Memory B cell (primary cell): Measurements from ENCODE around the gene TMEM39A.

ENCODE experiments used
- ATAC-seq: fragments of 150-1000 bp; cut with Tn5 transposase; 2 replicates; pipeline ENCODE4 v1.10.0; 2021; ENCODE audit warnings: low read depth, mild to moderate bottlenecking, moderate library complexity
- DNase-seq, 2 donors: peaks; one replicate each; pipeline ENCODE4 v3.0.0; 2022; ENCODE audit warnings: low spot score in 2 of 2
- H3K27ac Mint-ChIP-seq: one replicate; pipeline ENCODE4 v1.8.0; 2022; ENCODE audit warnings: mild to moderate bottlenecking, moderate library complexity, mixed read lengths
- H3K27me3 Mint-ChIP-seq: one replicate; pipeline ENCODE4 v1.8.0; 2022; ENCODE audit warnings: mixed read lengths
- H3K36me3 Mint-ChIP-seq: one replicate; pipeline ENCODE4 v1.8.0; 2022; ENCODE audit warnings: mild to moderate bottlenecking, mixed read lengths
- H3K4me1 Mint-ChIP-seq: one replicate; pipeline ENCODE4 v1.8.0; 2022; ENCODE audit warnings: mixed read lengths
- H3K4me3 Mint-ChIP-seq: one replicate; pipeline ENCODE4 v1.8.0; 2022; ENCODE audit warnings: mild to moderate bottlenecking, moderate library complexity, mixed read lengths
- H3K9me3 Mint-ChIP-seq: one replicate; pipeline ENCODE4 v1.8.0; 2022; ENCODE audit warnings: mixed read lengths

TMEM39A gene, protein sequence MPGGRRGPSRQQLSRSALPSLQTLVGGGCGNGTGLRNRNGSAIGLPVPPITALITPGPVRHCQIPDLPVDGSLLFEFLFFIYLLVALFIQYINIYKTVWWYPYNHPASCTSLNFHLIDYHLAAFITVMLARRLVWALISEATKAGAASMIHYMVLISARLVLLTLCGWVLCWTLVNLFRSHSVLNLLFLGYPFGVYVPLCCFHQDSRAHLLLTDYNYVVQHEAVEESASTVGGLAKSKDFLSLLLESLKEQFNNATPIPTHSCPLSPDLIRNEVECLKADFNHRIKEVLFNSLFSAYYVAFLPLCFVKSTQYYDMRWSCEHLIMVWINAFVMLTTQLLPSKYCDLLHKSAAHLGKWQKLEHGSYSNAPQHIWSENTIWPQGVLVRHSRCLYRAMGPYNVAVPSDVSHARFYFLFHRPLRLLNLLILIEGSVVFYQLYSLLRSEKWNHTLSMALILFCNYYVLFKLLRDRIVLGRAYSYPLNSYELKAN

DNA sequence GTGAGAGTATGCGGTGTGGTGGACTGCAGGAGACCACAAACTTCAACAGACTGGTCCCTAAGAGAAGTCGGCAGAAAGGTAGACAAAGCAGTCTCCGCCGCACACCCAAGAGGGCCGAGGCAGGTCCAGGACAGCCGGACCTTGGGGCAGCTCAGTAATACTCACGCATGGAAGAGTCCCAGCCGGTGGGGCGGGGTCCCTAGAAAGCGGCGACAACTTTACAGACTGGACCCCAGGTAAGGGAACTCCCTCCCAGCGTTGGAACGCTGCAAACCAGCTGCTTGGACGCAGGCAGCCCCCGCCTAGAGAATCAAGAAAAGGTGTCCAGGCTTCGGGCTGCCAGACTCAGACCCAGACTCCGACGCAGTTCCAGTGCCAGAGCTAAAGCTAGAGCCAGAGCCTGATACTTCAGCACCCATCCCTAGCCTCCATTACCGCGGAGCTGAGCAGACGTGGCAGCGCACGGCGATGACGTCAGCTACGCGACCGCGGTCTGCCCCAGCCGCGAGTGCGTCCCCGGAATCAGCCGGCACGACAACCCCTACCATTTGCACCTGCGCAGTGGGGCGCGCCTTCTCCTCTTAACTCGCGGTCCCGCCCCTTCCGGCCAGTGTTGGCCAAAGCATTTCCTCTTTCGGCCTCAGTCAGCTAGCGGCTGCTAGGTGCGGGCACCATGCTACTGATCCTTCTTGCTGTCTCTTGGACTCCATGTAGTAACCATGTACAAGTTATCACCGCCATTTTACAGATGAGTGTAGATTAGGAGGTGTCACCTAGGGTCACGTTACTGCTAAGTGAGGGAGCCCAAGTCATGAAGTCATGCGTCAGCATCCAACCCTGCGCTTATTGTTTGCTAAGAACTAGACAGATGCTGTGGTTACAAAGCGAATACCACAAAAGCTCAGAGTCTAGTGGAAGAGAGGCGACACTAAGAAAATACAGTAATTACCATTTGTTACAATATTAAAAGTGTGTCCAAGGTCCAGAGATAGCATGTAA lies at the start of gene TMEM39A:
TSS of gene TMEM39A (minus strand) at position 445 of the 999 bp plus-strand sequence. CDS start 1,541 bp downstream, outside the sequence.
- H3K4me1 Mint-ChIP-seq = peaks cover 18% of the 10 kb centered on the region

GRCh38 chr3:119510690-119511089 lies 47.3 kb upstream of the TMEM39A start:
- Mint-ChIP-seq H3K4me1 (peaks cover 13% of the 10 kb centered on the region), H3K27me3 (no peaks in the 10 kb centered on the region), H3K27ac (no peak overlapping the region), H3K9me3 (no peaks in the 10 kb centered on the region), H3K36me3 (peaks cover 33% of the 10 kb centered on the region), H3K4me3 (no peak overlapping the region)
- ATAC-seq (no peak), DNase-seq (no peak)

More for the DNA sequence above, at the start of gene TMEM39A:
- peak; percentile 82 for ATAC-seq
- Mint-ChIP-seq H3K27me3 (no peaks in the 10 kb centered on the region), H3K9me3 (peaks cover 1% of the 10 kb centered on the region), H3K36me3 (peaks cover 9% of the 10 kb centered on the region), H3K27ac (peak within 1 kb of the TSS; percentile 100), H3K4me3 (peak within 1 kb of the TSS; percentile 93)
- DNase-seq = peak; percentile 99

GRCh38 chr3:119508172-119508845 lies 44.9 kb upstream of the TMEM39A start:
- ATAC-seq = no peak
- no peak for DNase-seq
- H3K27ac Mint-ChIP-seq = peak overlapping the region; percentile 24
- peaks cover 14% of the 10 kb centered on the region for H3K4me1 Mint-ChIP-seq
- H3K27me3 Mint-ChIP-seq = no peaks in the 10 kb centered on the region
- no peak overlapping the region for H3K4me3 Mint-ChIP-seq
- peaks cover 30% of the 10 kb centered on the region for H3K36me3 Mint-ChIP-seq
- no peaks in the 10 kb centered on the region for H3K9me3 Mint-ChIP-seq

GRCh38 chr3:119507404-119507803 lies 44.0 kb upstream of the TMEM39A start:
- Mint-ChIP-seq H3K36me3 (peaks cover 28% of the 10 kb centered on the region), H3K4me3 (no peak overlapping the region), H3K9me3 (no peaks in the 10 kb centered on the region), H3K4me1 (peaks cover 16% of the 10 kb centered on the region), H3K27ac (no peak overlapping the region), H3K27me3 (no peaks in the 10 kb centered on the region)
- DNase-seq (no peak), ATAC-seq (no peak)

DNA sequence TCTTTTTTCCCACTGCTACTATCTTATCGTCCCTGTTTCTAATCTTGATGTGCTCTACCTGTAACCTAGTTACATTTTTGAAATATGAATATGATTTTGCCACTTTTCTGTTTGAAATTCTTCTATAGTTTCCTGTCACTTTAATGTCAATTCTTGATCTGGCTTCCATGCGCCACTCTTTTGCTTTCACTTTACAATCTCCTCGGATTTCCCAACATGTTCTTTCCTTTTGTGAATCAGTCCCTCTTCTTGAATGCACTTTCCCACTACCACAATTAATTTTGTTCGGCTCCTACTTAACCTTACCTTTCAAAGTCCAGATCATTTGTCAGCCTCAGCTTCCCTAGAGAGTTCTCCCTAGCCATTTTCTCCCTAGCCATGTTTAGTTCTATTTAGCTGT lies 43.2 kb upstream of the TMEM39A start:
- DNase-seq (no peak), ATAC-seq (no peak)
- Mint-ChIP-seq H3K4me3 (no peak overlapping the region), H3K27ac (peak overlapping the region; percentile 83), H3K9me3 (no peaks in the 10 kb centered on the region), H3K4me1 (peaks cover 18% of the 10 kb centered on the region), H3K27me3 (no peaks in the 10 kb centered on the region), H3K36me3 (peaks cover 28% of the 10 kb centered on the region)

DNA sequence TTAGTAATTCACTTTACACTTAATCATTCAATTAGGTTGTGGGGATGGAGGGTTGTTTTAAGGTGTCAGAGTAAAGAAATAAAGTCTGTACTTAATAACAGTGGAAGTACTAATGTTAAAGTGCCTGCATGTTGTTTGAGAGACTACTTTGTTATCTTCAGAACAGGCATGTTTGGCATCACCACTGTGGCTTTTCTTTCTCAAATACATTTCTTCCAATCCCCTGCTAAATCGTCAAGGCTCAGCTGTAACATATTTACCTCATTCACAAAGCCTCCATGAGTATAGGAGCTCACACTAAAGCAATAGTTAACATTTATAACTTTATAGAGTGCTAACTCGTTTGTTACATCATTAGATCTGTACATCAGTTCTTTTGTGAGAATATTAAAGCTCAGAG lies 37.5 kb upstream of the TMEM39A start:
- Mint-ChIP-seq H3K27ac (no peak overlapping the region), H3K4me1 (peaks cover 21% of the 10 kb centered on the region), H3K4me3 (no peak overlapping the region), H3K27me3 (no peaks in the 10 kb centered on the region), H3K36me3 (peaks cover 10% of the 10 kb centered on the region), H3K9me3 (no peaks in the 10 kb centered on the region)
- ATAC-seq = no peak
- DNase-seq = no peak

GRCh38 chr3:119500265-119500664 lies 36.9 kb upstream of the TMEM39A start:
- Mint-ChIP-seq H3K36me3 (peaks cover 10% of the 10 kb centered on the region), H3K9me3 (no peaks in the 10 kb centered on the region), H3K4me1 (peaks cover 21% of the 10 kb centered on the region), H3K27ac (no peak overlapping the region), H3K27me3 (no peaks in the 10 kb centered on the region), H3K4me3 (peak overlapping the region; percentile 16)
- ATAC-seq (no peak), DNase-seq (no peak)

DNA sequence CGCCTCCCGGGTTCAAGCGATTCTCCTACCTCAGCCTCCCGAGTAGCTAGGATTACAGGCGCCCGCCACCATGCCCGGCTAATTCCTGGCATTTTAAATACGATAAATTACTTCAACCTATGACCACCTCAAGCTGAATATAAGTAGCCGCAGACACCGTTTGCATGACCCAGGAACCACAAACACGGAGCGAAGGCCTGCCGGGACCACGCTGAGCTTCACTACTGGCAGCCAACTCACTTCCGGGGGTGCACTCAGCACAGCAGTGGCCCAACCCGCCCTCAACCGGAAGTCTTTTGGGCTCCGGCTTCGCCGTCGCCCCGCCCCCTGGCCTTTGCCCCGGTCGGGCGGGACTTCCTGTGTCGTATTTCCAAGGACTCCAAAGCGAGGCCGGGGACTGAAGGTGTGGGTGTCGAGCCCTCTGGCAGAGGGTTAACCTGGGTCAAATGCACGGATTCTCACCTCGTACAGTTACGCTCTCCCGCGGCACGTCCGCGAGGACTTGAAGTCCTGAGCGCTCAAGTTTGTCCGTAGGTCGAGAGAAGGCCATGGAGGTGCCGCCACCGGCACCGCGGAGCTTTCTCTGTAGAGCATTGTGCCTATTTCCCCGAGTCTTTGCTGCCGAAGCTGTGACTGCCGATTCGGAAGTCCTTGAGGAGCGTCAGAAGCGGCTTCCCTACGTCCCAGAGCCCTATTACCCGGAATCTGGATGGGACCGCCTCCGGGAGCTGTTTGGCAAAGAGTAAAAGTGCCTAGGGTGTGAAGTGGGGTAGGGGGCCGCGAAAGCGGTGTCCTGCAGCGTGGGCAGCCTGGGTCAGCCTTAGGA lies 35.0 kb upstream of the TMEM39A start, which contains the start of gene TIMMDC1:
TSS of gene TIMMDC1 (plus strand) at position 362 of the 826 bp plus-strand sequence. CDS start at position 549, 187 bp downstream.
- H3K4me3 Mint-ChIP-seq = peak within 1 kb of the TSS; percentile 99
- ATAC-seq (peak; percentile 98), DNase-seq (peak; percentile 92 to 96)
- peaks cover 19% of the 10 kb centered on the region for H3K4me1 Mint-ChIP-seq
- peaks cover 4% of the 10 kb centered on the region for H3K36me3 Mint-ChIP-seq
- H3K9me3 Mint-ChIP-seq = no peaks in the 10 kb centered on the region
- peak within 1 kb of the TSS; percentile 98 for H3K27ac Mint-ChIP-seq
- H3K27me3 Mint-ChIP-seq = no peaks in the 10 kb centered on the region

DNA sequence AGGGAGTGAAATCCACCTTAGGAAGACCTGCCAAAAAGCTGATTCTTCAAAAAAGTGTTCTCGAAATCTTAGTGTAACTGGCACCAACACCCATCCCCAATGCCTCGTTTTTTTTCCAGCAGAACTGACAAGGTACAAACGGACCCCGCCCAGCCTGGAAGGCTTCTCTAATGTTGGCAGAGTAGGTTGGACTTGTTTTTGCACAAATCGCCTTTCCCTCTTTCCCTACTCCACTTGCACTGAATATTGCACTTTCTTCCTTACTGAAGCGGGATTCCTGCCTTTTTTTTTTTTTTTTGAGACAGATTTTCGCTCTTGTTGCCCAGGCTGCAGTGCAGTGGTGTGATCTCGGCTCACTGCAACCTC lies 34.4 kb upstream of the TMEM39A start:
- Mint-ChIP-seq H3K4me3 (peak overlapping the region; percentile 99), H3K36me3 (peaks cover 4% of the 10 kb centered on the region), H3K27ac (peak overlapping the region; percentile 98), H3K4me1 (peaks cover 19% of the 10 kb centered on the region), H3K27me3 (no peaks in the 10 kb centered on the region), H3K9me3 (no peaks in the 10 kb centered on the region)
- DNase-seq = no peak
- ATAC-seq = no peak

DNA sequence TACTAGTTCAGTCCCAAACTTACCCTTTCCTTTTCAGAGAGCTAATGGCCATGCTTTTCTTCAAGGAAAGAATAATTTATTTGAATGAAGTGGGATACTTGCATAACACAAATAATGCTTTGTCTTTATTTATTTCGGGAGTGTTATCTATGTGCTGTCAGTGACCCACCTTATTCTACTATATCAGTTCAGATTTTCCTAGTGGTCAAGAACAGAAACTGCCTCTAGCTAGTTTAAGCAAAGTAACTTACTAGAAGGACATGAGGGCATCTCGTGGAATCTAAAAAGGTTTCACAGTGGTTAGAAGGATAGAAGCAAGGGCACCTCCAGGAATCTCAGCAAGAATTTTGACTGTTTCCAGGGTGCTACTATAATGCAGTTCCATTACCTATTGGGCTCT lies 31.2 kb upstream of the TMEM39A start:
- Mint-ChIP-seq H3K4me1 (peaks cover 5% of the 10 kb centered on the region), H3K9me3 (no peaks in the 10 kb centered on the region), H3K27me3 (no peaks in the 10 kb centered on the region), H3K36me3 (peaks cover 12% of the 10 kb centered on the region), H3K4me3 (no peak overlapping the region), H3K27ac (no peak overlapping the region)
- ATAC-seq (no peak), DNase-seq (no peak)

DNA sequence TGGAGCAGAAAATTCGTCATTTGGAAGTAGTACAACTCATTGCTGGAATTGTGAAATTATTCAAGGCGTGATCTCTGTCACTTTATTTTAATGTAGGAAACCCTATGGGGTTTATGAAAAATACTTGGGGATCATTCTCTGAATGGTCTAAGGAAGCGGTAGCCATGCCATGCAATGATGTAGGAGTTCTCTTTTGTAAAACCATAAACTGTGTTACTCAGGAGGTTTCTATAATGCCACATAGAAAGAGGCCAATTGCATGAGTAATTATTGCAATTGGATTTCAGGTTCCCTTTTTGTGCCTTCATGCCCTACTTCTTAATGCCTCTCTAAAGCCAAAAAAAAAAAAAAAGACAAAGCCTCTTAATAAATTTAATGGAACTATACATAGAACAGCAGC lies 29.4 kb upstream of the TMEM39A start:
- Mint-ChIP-seq H3K4me3 (no peak overlapping the region), H3K4me1 (peaks cover 2% of the 10 kb centered on the region), H3K27ac (no peak overlapping the region), H3K36me3 (peaks cover 12% of the 10 kb centered on the region), H3K27me3 (no peaks in the 10 kb centered on the region), H3K9me3 (no peaks in the 10 kb centered on the region)
- no peak for ATAC-seq
- no peak for DNase-seq

- no peaks in the 10 kb centered on the region for H3K27me3 Mint-ChIP-seq
- no peak overlapping the region for H3K27ac Mint-ChIP-seq
- no peak overlapping the region for H3K4me3 Mint-ChIP-seq
- DNase-seq = no peak
- ATAC-seq = no peak
- no peaks in the 10 kb centered on the region for H3K9me3 Mint-ChIP-seq
- no peaks in the 10 kb centered on the region for H3K4me1 Mint-ChIP-seq
- H3K36me3 Mint-ChIP-seq = peaks cover 12% of the 10 kb centered on the region
Measured at GRCh38 chr3:119492128-119492527, 28.7 kb upstream of the TMEM39A start.

DNA sequence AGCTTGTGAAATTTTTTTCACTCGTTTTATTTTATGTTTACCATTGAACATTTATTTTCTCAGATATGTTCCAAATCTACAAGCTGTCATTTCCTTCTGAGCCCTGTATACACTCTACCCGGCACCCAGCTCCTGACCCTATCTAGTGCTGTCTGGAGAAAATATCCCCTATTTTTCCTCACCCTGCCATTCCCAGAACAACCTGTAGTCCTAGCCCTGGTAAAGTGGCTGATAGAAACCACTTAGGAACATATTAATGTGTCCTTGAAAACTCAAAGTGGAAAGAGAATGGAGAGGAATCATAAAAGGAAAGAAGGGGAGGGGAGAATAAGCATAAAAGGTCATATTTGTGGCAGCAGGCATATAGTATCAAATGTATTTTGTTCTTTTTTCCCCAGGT lies 26.7 kb upstream of the TMEM39A start:
- Mint-ChIP-seq H3K36me3 (peaks cover 23% of the 10 kb centered on the region), H3K27ac (peak overlapping the region; percentile 41), H3K4me1 (no peaks in the 10 kb centered on the region), H3K4me3 (no peak overlapping the region), H3K27me3 (no peaks in the 10 kb centered on the region), H3K9me3 (no peaks in the 10 kb centered on the region)
- ATAC-seq (no peak), DNase-seq (no peak)
